Measurements from ENCODE around the gene ATP13A5. TPM values are rescaled to one million over a fixed set of nuclear protein-coding genes. Genes with fewer than 3 reads are reported as not detected.
A peak's percentile ranks its signal among the peaks of the same experiment; 100 is the strongest.

Gene ATP13A5
- total RNA-seq, 1 experiment from 2014 or later = not detected

- Histone ChIP-seq H2BK120ac (ENCODE audit: low read depth, low read length, poor library complexity, severe bottlenecking) (no peak overlapping the region), H3K27ac (ENCODE audit: insufficient read length, low read depth, low read length) (no peak overlapping the region), H3K9ac (ENCODE audit: extremely low read depth, insufficient read length, low read length) (no peak overlapping the region), H3K14ac (ENCODE audit: insufficient read depth, low read length) (no peak overlapping the region), H3K4me2 (ENCODE audit: insufficient read depth, insufficient read length, low read length) (no peak overlapping the region), H3K56ac (ENCODE audit: insufficient read length, low read depth, low read length) (no peak overlapping the region), H2BK5ac (ENCODE audit: insufficient read length, low read length) (no peak overlapping the region), H3K23me2 (ENCODE audit: insufficient read length, low read depth, low read length, poor library complexity, severe bottlenecking) (peaks cover 2% of the 10 kb centered on the region), H4K91ac (ENCODE audit: insufficient read length, low read depth, low read length) (no peak overlapping the region), H4K20me1 (ENCODE audit: control insufficient read depth, insufficient read depth, insufficient read length) (no peaks in the 10 kb centered on the region), H2AFZ (ENCODE audit: low read length) (no peak overlapping the region), H2AK5ac (ENCODE audit: insufficient read length, low read length) (no peak overlapping the region), H2BK12ac (ENCODE audit: insufficient read length, low read depth, low read length) (no peak overlapping the region), H3K79me1 (ENCODE audit: insufficient read depth, low read depth, low read length, poor library complexity, severe bottlenecking) (no peaks in the 10 kb centered on the region), H3T11ph (ENCODE audit: low read length) (no peak overlapping the region), H2BK20ac (ENCODE audit: low read depth, low read length, poor library complexity, severe bottlenecking) (no peak overlapping the region), H4K5ac (ENCODE audit: insufficient read length, low read depth, low read length) (no peak overlapping the region), H3K79me2 (ENCODE audit: insufficient read depth, low read length) (no peaks in the 10 kb centered on the region), H3K23ac (ENCODE audit: insufficient read length, low read depth, low read length) (no peak overlapping the region), H2BK15ac (ENCODE audit: low read depth, low read length) (no peak overlapping the region), H3K4me1 (ENCODE audit: insufficient read depth, low read length) (no peaks in the 10 kb centered on the region), H3K9me3 (ENCODE audit: control insufficient read depth, low read depth, low read length) (no peaks in the 10 kb centered on the region), H4K8ac (replicated peaks; ENCODE audit: insufficient read length, low read depth, low read length) (no peak overlapping the region), H3K4ac (ENCODE audit: low read depth, low read length) (no peak overlapping the region), H3K27me3 (ENCODE audit: insufficient read depth, low read length) (no peaks in the 10 kb centered on the region), H3K18ac (ENCODE audit: insufficient read length, low read depth, low read length) (no peak overlapping the region)
- TF ChIP-seq CTCF (conservative IDR thresholded peaks at IDR 0.05) = no peak
- no peak for DNase-seq
- Mint-ChIP-seq H3K27me3 (ENCODE audit: low read depth) (peaks cover 2% of the 10 kb centered on the region; the same call in 1 of the 2 replicates), H3K4me1 (peaks cover 2 to 3% of the 10 kb centered on the region in 2 experiments), H3K27ac (peak overlapping the region in 1 of 3 experiments; percentile 88; a peak in 2 of 7 replicates), H3K9me3 (no peaks in the 10 kb centered on the region; a peak in 1 of 5 replicates), H3K4me3 (no peak overlapping the region), H3K36me3 (ENCODE audit: insufficient read depth in 1 of 3, low read depth in 3 of 3) (no peaks in the 10 kb centered on the region)
- WGBS (ENCODE audit: extremely low coverage, insufficient read length, low lambda C conversion rate) = no CpG with 5 or more reads among the region's 3 CpGs
These were observed 47.9 kb downstream of the ATP13A5 start for GRCh38 chr3:193330555-193331204.
